Activated T-cell treated with anti-CD3 and anti-CD28 coated beads, Interleukin-2, amount 50 U/mL, for 24 hours (primary cell): Measurements from ENCODE around the gene GAL3ST3.
"Not testable (repeated sequence)": the region's sequence is repeated elsewhere in the genome, so short reads cannot be mapped to it uniquely, and the experiment has no call there.

Experiments used
- DNase-seq: peaks from one replicate; pipeline ENCODE4 v3.0.0-alpha.2; 2020
- H3K27ac Mint-ChIP-seq: 2 replicates; pipeline ENCODE4 v1.8.0; 2020; ENCODE audit warnings: mild to moderate bottlenecking, mixed read lengths
- H3K27me3 Mint-ChIP-seq: 2 replicates; pipeline ENCODE4 v1.8.0; 2020; ENCODE audit warnings: mixed read lengths
- H3K36me3 Mint-ChIP-seq: 2 replicates; pipeline ENCODE4 v1.8.0; 2020; ENCODE audit warnings: low read depth, mixed read lengths
- H3K4me1 Mint-ChIP-seq: 2 replicates; pipeline ENCODE4 v1.8.0; 2020; ENCODE audit warnings: low read depth, mixed read lengths
- H3K4me3 Mint-ChIP-seq: 2 replicates; pipeline ENCODE4 v1.8.0; 2020; ENCODE audit warnings: mild to moderate bottlenecking, moderate library complexity, mixed read lengths
- H3K9me3 Mint-ChIP-seq: 2 replicates; pipeline ENCODE4 v1.8.0; 2020; ENCODE audit warnings: mixed read lengths

The GAL3ST3 gene

DNA sequence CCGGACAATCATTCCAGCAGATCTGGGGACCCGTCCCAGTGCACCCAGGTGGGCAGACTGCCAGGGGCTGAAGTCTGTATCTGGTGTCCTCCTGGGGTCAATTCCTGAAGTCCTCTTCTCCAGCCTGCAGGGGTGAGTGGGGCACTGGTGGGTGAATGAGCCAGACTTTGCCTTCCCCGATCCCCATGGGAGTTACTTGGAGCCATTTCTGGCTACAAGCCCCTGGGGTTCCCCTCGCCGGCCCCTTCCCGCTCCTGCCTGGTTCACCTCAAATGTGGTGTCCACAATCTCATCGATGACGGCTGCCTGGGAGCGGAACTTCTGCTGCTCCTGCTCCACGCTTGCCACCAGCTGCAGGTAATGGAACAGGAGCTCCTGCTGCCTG lies 32.2 kb downstream of the GAL3ST3 start:
- Mint-ChIP-seq H3K9me3 (no peaks in the 10 kb centered on the region), H3K36me3 (no peaks in the 10 kb centered on the region), H3K4me3 (no peak overlapping the region), H3K27ac (no peak overlapping the region), H3K4me1 (peaks cover 21% of the 10 kb centered on the region), H3K27me3 (peaks cover 18% of the 10 kb centered on the region)
- DNase-seq, result no peak

DNA sequence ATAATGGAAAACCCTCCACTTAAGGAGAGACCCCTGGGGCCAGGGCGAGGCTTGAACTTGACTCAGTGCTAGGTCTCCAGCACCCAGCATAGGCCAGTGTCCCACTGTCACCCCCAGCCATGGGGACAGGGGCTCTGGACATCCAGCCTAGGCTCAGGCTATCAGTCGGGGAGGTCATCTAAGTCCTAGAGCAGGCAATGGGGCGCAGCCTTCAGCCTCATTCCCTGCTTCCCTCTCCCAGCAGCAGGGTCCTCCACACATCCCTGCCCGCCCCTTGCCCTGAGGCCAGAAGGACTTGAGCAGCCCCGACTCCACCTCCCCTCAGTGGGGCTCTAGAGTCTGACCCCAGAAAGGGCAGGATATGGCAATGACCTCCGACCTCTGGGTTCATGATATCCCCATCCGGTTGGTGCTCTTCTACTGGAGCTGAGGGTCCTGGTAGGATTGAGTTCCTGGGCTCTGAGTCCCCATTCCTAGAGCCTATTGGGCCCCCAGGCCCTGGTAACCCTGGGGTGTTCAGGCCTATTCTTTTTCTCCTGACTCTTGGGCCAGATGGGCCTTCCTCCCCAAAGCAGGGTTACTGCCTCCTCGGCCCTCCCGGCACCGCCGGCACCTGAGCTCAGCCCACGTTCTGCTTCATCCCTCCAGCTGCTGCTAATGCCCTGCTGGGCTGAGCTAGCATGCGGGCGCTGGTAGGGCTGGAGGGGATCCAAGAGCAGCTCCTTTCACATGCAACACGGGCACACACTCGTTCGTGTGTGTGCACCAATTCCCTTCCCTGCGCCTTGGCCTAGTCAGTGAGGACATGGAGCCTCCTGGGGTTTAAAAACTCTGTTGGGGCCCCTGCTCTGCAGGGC lies 32.8 kb downstream of the GAL3ST3 start:
- Mint-ChIP-seq H3K9me3 (no peaks in the 10 kb centered on the region), H3K4me1 (peaks cover 15% of the 10 kb centered on the region), H3K27me3 (peaks cover 22% of the 10 kb centered on the region), H3K36me3 (no peaks in the 10 kb centered on the region), H3K27ac (no peak overlapping the region), H3K4me3 (no peak overlapping the region)
- no peak for DNase-seq

DNA sequence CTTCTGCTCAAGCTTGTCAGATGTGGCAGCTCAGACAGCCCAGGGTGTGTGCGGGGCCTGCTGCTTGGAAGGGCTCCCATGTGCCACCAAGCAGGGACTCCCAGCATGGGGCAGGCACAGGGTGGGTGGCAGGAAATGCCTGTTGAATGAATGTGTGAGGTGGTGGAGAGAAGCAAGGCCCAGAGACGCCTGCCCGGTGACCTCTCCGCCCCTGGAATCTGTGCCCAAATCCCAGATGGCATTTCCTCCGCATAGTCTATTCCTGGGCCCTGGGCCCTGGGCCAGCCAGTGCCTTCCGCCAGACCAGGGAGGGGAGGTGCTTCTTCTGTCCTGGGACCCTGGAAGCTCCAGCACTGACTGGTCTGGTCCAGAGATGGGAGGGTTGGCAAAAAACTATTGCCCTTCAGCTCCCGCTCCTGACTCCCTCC lies 33.5 kb downstream of the GAL3ST3 start:
- no peak for DNase-seq
- Mint-ChIP-seq H3K27me3 (peaks cover 22% of the 10 kb centered on the region), H3K36me3 (no peaks in the 10 kb centered on the region), H3K4me1 (peaks cover 11% of the 10 kb centered on the region), H3K9me3 (no peaks in the 10 kb centered on the region), H3K27ac (no peak overlapping the region), H3K4me3 (no peak overlapping the region)

DNA sequence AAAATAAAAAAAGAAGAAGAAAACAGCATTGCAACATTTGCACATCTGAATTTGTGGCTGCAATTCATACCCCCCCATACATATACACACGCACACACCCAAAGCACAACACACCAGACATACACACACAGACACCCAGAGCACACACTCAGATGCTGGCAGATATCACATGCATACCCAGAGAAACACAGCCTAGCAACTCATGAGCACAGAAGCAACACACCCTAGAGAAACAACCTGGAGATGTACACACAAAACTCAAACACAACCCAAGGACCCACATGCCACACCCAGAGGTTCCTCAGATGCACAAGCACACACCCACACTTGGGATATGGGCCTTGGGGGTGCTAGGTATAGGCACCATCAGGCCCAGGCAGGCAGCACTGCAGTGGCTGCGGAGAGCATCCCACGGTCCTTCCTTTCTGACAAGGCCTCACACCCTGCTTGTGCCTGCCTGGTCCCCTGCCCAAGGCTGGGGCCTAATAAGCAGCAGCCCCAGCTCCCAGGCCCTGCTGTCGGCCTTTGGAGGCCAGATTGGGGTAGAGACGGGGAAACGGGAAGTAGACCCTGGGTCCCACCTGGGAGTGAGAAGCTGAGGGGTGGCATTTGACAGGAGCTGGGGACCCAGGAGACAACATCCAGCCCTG lies 34.0 kb downstream of the GAL3ST3 start:
- H3K27ac Mint-ChIP-seq, result no peak overlapping the region
- peaks cover 11% of the 10 kb centered on the region for H3K4me1 Mint-ChIP-seq
- DNase-seq, result no peak
- H3K9me3 Mint-ChIP-seq, result no peaks in the 10 kb centered on the region
- peaks cover 22% of the 10 kb centered on the region for H3K27me3 Mint-ChIP-seq
- H3K36me3 Mint-ChIP-seq, result no peaks in the 10 kb centered on the region
- H3K4me3 Mint-ChIP-seq, result no peak overlapping the region

DNA sequence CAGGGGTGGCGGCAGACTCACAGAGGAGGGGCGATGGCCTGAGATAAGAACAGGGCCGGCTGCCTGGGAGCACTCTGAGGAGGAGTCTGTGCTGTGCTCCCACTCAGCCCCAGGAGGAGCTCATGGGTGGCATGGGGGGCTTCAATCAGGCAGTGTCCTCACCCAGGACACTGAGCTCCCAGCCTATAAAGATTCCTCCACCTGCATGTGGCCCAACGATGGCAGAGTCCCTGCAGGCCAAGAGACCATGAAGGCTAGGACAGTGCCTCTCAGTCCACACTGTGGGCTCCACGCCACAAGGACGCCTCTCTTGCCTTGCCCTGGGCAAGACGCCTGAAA lies 35.2 kb downstream of the GAL3ST3 start:
- peaks cover 22% of the 10 kb centered on the region for H3K27me3 Mint-ChIP-seq
- H3K36me3 Mint-ChIP-seq, result no peaks in the 10 kb centered on the region
- no peak overlapping the region for H3K4me3 Mint-ChIP-seq
- peaks cover 11% of the 10 kb centered on the region for H3K4me1 Mint-ChIP-seq
- no peak for DNase-seq
- H3K27ac Mint-ChIP-seq, result no peak overlapping the region
- H3K9me3 Mint-ChIP-seq, result no peaks in the 10 kb centered on the region

DNA sequence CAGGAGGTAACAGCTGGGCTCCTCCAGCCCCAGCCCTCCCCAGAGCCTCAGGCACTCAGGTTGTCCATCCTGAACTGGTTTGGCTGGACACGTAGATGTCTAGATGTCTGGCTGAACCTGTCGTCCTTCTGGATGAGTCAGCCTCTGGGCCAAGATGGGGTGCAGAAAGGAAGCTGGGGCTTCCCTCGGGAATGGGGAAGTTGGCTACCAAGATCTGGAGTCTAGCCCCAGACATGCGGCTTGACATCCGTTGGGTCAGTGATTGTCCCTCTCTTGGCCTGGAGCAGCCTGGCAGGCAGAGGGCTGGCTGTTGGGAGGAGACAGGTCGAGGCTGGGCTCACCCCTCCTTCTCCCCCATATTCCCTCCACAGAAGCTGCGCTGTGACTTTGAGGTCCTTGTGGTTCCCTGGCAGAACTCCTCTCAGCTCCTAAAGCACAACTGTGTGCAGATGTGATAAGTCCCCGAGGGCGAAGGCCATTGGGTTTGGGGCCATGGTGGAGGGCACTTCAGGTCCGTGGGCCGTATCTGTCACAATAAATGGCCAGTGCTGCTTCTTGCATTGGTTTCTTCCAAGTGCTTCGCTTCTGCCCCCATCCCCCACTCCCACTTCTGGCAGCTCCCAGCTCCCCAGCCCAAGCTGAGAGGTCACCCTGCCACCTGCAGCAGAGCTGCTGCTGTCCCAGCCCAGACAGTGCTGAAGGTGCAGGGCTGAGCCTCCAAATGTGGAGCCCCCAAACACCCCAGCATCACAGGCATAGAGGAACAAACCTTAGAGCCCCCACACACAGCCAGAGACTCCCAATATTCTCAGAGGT lies 35.8 kb downstream of the GAL3ST3 start:
- no peak for DNase-seq
- Mint-ChIP-seq H3K27ac (no peak overlapping the region), H3K4me3 (no peak overlapping the region), H3K9me3 (no peaks in the 10 kb centered on the region), H3K4me1 (peaks cover 11% of the 10 kb centered on the region), H3K36me3 (no peaks in the 10 kb centered on the region), H3K27me3 (peaks cover 22% of the 10 kb centered on the region)

DNA sequence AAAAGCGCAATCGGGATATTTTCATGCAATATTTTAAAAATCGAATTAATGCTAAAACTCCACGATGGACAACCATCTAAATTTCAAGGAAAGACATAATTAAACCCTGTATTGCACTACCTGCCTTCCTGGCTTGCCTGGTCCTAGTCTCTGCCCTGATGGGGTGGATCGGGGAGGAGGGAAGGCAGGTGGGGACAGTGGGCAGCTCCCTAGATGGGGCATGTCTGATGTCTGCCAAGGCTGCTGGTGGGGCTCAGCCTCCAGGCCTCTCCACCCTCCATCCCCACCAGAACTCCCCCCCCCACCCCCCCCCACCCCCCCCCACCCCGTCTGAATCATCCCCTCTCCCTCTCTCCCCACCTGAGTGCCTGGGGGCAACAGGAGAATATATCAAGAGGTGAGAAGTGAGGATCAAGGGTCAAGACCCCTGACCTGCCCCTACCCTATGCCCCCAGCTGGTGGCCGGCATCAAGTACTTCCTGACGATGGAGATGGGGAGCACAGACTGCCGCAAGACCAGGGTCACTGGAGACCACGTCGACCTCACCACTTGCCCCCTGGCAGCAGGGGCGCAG lies 36.5 kb downstream of the GAL3ST3 start:
- Mint-ChIP-seq H3K27ac (no peak overlapping the region), H3K9me3 (no peaks in the 10 kb centered on the region), H3K36me3 (no peaks in the 10 kb centered on the region), H3K27me3 (peaks cover 22% of the 10 kb centered on the region), H3K4me1 (peaks cover 7% of the 10 kb centered on the region), H3K4me3 (no peak overlapping the region)
- DNase-seq, result no peak

DNA sequence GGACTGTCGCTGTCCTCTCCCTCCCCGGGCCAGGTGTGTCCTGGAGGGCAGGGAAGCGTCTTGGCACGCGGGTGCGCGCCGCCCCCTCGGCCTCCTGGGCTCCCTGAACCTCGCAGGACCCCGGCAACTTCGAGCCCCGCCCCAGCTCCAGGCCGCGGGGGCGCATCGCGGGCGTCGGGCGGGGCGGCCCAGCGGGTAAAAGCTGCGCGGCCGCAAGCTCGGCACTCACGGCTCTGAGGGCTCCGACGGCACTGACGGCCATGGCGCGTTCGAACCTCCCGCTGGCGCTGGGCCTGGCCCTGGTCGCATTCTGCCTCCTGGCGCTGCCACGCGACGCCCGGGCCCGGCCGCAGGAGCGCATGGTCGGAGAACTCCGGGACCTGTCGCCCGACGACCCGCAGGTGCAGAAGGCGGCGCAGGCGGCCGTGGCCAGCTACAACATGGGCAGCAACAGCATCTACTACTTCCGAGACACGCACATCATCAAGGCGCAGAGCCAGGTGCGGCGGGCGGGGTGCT lies 37.1 kb downstream of the GAL3ST3 start, which contains the start of gene CST6:
Gene CST6, plus strand, starts transcription at position 224 of the 519 bp plus-strand sequence. Its CDS starts 37 bp downstream, at position 261.
- H3K27ac Mint-ChIP-seq, result no peak within 1 kb of the TSS
- no peak for DNase-seq
- peaks cover 22% of the 10 kb centered on the region for H3K27me3 Mint-ChIP-seq
- no peaks in the 10 kb centered on the region for H3K36me3 Mint-ChIP-seq
- H3K4me3 Mint-ChIP-seq, result no peak within 1 kb of the TSS
- H3K4me1 Mint-ChIP-seq, result peaks cover 3% of the 10 kb centered on the region
- H3K9me3 Mint-ChIP-seq, result no peaks in the 10 kb centered on the region

DNA sequence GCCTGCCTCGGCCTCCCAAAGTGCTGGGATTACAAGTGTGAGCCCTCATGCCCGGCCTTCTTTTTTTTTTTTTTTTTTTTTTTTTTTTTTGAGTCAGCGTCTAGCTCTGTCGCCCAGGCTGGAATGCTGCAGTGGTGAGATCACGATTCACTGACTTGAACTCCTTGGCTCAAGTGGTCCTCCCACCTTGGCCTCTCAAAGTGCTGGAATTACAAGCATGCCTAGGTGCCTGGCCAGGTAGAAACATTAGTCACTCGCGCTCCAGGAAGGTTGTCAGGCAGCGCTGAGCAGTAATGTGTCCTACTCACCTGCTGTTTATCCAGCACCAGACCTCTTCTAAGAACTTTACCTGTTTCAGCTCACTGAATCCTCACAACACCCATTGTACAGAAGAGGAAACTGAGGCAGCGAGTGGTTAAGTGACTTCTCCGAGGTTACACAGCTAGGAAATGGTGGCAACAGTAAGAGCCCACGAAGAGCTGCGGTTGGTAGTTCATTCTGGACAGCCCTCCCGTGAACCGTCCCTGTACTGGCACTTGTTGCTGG lies 37.6 kb downstream of the GAL3ST3 start:
- H3K27me3 Mint-ChIP-seq, result peaks cover 22% of the 10 kb centered on the region
- no peak overlapping the region for H3K4me3 Mint-ChIP-seq
- H3K36me3 Mint-ChIP-seq, result peaks cover 4% of the 10 kb centered on the region
- H3K9me3 Mint-ChIP-seq, result no peaks in the 10 kb centered on the region
- H3K27ac Mint-ChIP-seq, result no peak overlapping the region
- no peak for DNase-seq
- H3K4me1 Mint-ChIP-seq, result peaks cover 3% of the 10 kb centered on the region

DNA sequence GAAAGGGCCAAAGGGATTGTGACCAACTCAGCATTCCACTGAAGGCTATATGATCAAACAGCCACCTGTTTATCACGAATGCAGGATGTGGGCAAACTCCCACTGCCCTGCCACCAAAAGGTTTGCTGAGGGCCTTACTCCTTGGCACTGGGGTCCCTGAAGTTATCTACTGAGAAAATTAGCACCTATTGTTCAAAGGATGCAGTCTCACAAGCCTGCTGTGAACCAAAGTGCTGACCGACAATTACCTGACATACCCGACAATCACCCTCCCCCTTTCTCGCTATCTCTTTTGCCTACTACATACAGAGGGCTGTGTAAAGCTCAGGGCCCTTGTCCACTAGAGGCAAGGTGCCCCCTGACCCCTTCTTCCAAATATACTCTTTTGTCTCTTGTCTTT lies 38.9 kb downstream of the GAL3ST3 start:
- H3K27me3 Mint-ChIP-seq, result peaks cover 22% of the 10 kb centered on the region
- peaks cover 14% of the 10 kb centered on the region for H3K36me3 Mint-ChIP-seq
- not testable (repeated sequence) for H3K4me3 Mint-ChIP-seq, H3K4me1 Mint-ChIP-seq, DNase-seq, H3K9me3 Mint-ChIP-seq, H3K27ac Mint-ChIP-seq

DNA sequence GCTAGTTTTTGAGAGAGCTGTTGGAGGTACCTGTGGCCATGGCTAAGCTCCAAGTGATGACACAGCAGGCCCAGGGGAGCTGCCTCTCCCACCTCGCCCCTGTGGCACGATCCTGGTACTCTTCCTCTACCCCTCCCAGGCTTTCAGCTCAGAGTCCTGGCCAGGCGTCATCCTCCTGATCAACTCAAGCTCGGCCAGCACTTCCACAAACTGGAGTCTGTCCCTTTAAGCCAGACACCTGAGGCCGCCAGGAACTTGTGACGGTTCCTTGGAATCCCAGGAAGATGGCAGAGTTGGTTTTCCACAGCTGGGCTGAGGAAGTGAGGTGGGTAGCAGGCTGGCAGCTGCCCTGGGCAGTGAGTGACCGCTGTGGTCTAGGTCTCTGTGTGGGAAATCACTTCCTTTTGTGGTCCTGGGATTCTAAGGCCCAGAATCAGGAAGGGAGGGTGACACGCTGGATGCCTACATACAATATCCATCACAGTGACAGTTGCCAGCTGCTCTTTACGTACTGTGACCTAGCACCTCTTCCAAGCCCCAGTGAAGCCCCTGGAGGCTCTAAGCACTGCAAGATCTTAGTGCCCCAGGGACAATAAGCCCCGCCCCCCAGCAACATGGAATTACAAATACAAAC lies 40.4 kb downstream of the GAL3ST3 start:
- peaks cover 29% of the 10 kb centered on the region for H3K36me3 Mint-ChIP-seq
- H3K4me1 Mint-ChIP-seq, result peaks cover 15% of the 10 kb centered on the region
- H3K27ac Mint-ChIP-seq, result no peak overlapping the region
- no peak for DNase-seq
- peaks cover 18% of the 10 kb centered on the region for H3K27me3 Mint-ChIP-seq
- H3K4me3 Mint-ChIP-seq, result no peak overlapping the region
- no peaks in the 10 kb centered on the region for H3K9me3 Mint-ChIP-seq

DNA sequence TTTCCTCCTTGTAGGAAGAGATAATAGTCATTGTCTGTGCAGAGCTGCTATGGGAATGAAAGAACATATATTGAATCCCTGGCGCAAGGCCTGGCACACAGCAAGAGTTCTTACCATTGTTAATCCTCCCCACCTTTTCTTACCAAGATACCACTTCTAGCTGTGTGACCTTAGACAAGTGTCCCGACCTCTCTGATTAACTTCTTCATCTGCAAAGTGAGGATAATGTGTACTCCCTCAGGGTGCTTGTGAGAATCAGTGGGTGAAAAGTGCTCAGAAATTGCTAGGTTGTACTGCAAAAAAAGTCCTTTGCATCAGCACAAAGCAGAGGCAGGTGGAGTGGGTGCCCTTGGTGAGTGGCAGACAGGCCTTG lies 40.9 kb downstream of the GAL3ST3 start:
- Mint-ChIP-seq H3K4me3 (no peak overlapping the region), H3K9me3 (no peaks in the 10 kb centered on the region), H3K27me3 (peaks cover 14% of the 10 kb centered on the region), H3K4me1 (peaks cover 20% of the 10 kb centered on the region), H3K36me3 (peaks cover 34% of the 10 kb centered on the region), H3K27ac (peak overlapping the region; percentile 41)
- DNase-seq, result no peak

DNA sequence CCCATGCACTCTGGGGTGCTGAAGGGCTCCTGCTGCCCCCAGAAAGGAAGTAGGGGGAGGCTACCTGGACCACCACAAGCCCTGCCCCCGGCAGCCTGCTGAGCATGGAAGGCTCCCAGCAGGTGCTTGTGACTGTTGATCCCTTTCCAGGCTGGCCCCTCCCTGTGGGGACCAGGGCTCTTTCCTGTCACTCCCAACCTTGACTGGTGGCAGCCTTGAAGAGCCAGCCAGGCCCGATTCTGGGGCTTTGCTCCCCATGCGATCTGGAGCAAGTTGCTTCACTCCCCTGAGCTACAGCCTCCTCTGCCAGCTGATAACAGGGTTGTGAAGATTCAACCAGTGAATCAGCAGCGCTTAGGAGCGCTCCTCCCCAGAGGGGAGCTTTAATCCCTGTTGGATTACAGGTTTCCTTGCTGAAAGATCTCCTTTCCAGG lies 41.7 kb downstream of the GAL3ST3 start:
- no peaks in the 10 kb centered on the region for H3K9me3 Mint-ChIP-seq
- H3K36me3 Mint-ChIP-seq, result peaks cover 41% of the 10 kb centered on the region
- peaks cover 7% of the 10 kb centered on the region for H3K27me3 Mint-ChIP-seq
- DNase-seq, result no peak
- H3K4me3 Mint-ChIP-seq, result no peak overlapping the region
- peaks cover 23% of the 10 kb centered on the region for H3K4me1 Mint-ChIP-seq
- no peak overlapping the region for H3K27ac Mint-ChIP-seq

DNA sequence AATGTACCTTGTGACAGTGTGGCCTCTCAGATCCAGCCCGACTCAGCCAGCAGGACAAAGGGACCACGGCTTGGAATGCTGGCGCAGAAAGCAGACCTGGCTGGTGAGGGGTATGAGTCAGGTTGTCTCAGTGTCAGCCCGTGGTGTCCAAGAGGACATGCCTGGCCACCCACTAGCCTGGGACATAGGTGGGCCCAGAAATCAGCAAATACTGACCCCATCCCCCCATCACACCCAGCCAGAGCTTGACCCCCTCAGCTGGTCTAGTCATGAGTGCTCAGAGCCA lies 42.1 kb downstream of the GAL3ST3 start:
- Mint-ChIP-seq H3K9me3 (no peaks in the 10 kb centered on the region), H3K27ac (peak overlapping the region; percentile 26)

More for the DNA sequence above, 42.1 kb downstream of the GAL3ST3 start:
- Mint-ChIP-seq H3K36me3 (peaks cover 45% of the 10 kb centered on the region), H3K4me3 (no peak overlapping the region), H3K4me1 (peaks cover 20% of the 10 kb centered on the region), H3K27me3 (peaks cover 4% of the 10 kb centered on the region)
- no peak for DNase-seq
